ENCODE results near the gene SYNE3. TPM values are rescaled to one million over a fixed set of nuclear protein-coding genes. Genes with fewer than 3 reads are reported as not detected.

Gene SYNE3
- total and polyA plus RNA-seq, 2 of the 8 experiments (the other 6 are each of a cell fraction or from before 2014, with no cell fraction given), result under 0.01 TPM; not detected in 1

GRCh38 chr14:95490138-95490509 lies 26.3 kb downstream of the SYNE3 start (continued):
- no peak for TF ChIP-seq CHD7 (IDR thresholded peaks at IDR 0.05; ENCODE audit: insufficient replicate concordance, low read length)
- TF ChIP-seq RXRA (IDR thresholded peaks at IDR 0.05; ENCODE audit: insufficient read depth, low read depth, low read length), result no peak
- TF ChIP-seq SIRT6 (IDR thresholded peaks at IDR 0.05; ENCODE audit: low read length), result no peak
- TF ChIP-seq SIN3A (conservative IDR thresholded peaks at IDR 0.05 in 1 of 2, IDR thresholded peaks at IDR 0.05 in 1 of 2; ENCODE audit: low read depth in 1 of 2, low read length in 2 of 2), result no peak

Data from H1 (cell line).